DOHH2 (cell line): ENCODE measurements around the gene AHNAK.

Source experiments
- CTCF ChIP-seq: fragments of 200-600 bp; sonication (generic); IDR thresholded peaks from one replicate; pipeline ENCODE4 v1.5.1; 2014; ENCODE audit warnings: antibody characterized with exemption, mild to moderate bottlenecking, low read depth, low read length; ENCODE audit not compliant: poor library complexity, severe bottlenecking
- EZH2phosphoT487 ChIP-seq: fragments of 200-600 bp; sonication (generic); IDR thresholded peaks from 2 replicates; pipeline ENCODE4 v1.6.1; 2017; ENCODE audit warnings: borderline replicate concordance, mild to moderate bottlenecking, antibody characterized with exemption, low read length, moderate library complexity, mixed read lengths

GRCh38 chr11:62498492-62499286 lies 47.9 kb downstream of the AHNAK start:
- no peak for TF ChIP-seq CTCF
- no peak for TF ChIP-seq EZH2phosphoT487
